ENCODE measurements around the gene OR2AP1.

The OR2AP1 gene

DNA sequence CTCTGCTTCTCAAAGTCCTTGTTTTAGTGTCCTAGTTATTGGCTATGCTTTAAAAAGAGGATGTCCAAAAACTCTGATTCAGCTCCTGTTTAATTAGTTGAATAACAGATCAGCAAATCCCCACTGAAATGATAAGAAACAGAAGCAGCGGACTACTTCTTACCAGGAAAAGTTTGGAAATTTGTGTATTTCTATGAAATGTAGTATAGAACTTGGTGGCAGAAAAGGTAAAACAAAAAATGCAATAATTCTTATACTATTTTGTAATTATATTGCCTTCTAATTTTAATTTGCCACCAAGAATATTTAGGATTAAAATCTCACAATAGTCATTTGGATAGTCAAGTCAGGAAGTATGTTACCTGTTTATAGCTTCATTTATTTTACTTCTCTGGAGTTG, at the start of gene OR2AP1:
OR2AP1 (plus strand) TSS at position 301 of the 400 bp plus-strand sequence. CDS start 1,947 bp downstream, outside the sequence.
- TF ChIP-seq, protein P1, sequence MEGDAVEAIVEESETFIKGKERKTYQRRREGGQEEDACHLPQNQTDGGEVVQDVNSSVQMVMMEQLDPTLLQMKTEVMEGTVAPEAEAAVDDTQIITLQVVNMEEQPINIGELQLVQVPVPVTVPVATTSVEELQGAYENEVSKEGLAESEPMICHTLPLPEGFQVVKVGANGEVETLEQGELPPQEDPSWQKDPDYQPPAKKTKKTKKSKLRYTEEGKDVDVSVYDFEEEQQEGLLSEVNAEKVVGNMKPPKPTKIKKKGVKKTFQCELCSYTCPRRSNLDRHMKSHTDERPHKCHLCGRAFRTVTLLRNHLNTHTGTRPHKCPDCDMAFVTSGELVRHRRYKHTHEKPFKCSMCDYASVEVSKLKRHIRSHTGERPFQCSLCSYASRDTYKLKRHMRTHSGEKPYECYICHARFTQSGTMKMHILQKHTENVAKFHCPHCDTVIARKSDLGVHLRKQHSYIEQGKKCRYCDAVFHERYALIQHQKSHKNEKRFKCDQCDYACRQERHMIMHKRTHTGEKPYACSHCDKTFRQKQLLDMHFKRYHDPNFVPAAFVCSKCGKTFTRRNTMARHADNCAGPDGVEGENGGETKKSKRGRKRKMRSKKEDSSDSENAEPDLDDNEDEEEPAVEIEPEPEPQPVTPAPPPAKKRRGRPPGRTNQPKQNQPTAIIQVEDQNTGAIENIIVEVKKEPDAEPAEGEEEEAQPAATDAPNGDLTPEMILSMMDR (IDR thresholded peaks at IDR 0.05) = no peak

DNA sequence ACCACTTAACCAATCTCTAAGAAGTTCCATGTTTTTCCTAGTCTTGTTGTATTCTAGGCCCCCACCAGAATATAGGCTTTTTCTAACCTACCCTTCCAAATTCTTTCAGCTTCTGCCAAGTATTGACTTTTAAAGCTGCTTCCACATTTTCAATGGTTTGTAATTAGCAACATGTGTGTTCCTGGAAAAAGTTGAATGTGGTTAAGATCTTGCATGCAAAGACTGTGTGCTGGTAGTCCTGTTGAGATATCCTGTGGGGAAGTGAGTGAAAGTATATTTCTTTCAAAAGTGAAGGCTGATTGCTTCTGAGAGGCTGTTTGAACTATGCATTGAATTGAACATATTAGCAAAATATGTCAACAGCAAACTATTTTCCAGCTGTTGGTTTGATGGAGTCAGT, 23.5 kb upstream of the OR2AP1 start:
- TF ChIP-seq, protein P1 (IDR thresholded peaks at IDR 0.05) = no peak

DNA sequence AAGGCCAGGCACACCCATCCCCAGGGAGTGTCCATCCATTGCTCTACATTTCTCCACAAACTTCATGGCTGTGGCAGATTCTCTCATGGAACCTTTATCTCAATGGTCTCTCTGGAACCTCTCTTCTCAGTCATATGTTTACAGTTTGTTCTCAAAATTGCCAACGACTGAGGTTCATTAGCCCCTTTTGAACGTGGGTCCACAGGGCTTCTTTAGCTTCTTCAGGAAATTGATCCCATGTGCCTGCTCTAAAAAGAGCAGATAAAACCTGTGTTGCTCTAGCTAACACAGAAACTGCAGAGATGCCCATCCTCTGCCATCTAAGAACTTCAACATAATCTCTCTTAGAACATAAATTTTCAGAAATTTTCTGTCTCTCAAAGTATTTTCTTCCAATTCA, 23.0 kb upstream of the OR2AP1 start, which contains the start of gene OR6C4:
OR6C4 (plus strand) TSS at position 301 of the 400 bp plus-strand sequence. CDS start 1,625 bp downstream, outside the sequence.
- TF ChIP-seq, protein P1 (IDR thresholded peaks at IDR 0.05) = no peak

DNA sequence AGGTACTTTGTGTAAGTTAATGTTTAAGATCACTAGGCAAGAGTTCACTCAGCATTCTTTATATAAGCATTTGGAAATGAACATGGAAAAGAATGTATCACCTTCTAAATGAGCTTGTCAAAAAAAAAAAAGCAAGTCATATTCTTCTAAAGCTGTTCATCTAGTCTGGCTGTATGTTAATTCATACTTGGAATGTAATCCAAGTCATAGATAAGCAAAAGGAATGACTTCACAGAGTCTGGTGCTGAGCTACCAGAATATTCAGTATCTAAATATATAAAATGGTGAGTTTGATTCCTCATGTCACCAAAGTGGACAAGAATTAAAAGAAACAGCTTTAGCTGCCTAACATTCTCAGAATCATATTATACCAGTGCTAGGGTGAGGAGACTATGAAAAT, 18.0 kb upstream of the OR2AP1 start:
- TF ChIP-seq, protein P1 (IDR thresholded peaks at IDR 0.05) = no peak

DNA sequence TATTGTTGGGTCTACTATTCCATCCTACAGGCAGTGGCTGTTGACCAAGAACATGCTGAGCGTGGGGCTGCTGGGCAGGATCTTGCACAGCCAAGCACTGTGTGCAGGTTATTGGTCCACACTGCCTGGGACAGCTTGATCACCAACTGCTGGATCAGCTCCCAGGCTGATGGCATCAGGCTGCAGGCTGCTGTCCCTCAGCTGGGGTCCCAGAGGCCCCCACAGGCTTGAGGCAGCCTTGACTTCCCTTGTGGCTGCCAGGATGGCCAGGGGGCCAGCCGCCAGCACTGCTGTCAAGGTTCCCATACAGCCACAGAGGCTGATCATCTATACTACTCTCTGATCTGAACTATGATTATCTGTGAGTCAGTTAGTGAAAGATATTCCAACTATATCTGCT, 9.8 kb downstream of the OR2AP1 start:
- TF ChIP-seq, protein P1 (IDR thresholded peaks at IDR 0.05) = no peak

DNA sequence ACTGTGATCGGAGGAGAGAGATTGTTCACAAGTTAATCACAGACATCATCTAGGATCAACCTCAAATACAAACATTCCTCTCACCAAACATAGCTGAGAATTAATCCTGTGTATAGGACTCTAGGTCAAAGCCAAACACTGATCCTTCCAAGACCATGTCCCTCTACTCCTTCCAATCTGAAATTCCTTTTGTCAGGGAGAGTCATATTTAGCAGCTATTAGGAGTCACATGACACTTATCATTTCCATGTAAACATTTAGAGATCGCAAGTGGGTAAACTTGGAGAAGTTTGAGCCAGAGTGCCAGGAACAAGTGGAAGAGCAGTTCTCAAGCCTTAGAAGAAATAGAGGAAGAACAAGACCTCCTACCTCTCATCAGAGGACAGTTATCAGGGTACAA, 13.5 kb downstream of the OR2AP1 start:
- TF ChIP-seq, protein P1 (IDR thresholded peaks at IDR 0.05) = no peak

DNA sequence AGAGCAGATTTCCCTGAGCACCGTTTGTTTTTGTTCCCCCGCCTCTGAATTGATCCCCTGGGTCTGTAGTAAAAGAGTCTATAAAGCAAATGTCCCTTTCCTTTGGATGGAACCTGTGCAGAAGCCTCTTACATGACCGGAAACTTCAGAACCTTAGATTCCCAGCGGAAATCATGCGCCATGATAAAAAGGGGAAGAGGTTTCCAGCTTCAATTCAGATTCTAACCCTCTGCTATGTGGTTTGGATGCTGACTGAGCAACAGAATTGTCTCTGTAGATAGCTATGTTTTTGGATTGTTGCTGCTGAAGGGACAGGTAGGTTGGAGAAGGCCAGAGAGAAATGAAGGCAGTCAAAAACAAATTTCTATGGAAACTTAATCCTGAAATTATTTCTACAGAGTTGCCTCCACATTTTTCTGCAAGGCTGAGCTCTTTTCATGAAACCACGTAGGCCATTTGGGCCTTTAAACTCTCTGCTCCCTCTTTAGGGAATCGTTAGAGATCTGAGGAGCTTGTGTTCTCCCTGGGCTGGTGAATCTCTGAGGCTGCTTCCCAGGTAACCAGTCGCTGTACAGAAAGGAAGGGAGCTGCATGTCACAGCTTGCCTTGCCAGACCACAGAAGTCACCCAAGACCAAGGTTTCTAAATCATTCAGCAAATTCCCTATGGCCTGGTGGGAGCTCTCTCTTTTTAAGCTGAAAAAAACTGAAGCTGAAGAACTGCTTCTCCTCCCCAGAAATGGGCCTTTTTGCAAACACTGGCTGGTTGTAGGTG, 35.7 kb downstream of the OR2AP1 start:
- TF ChIP-seq, protein P1 (IDR thresholded peaks at IDR 0.05) = no peak

All from LNCAP (cell line).